ENCODE data around the gene WDR72. TPM values are rescaled to one million over a fixed set of nuclear protein-coding genes. Genes with fewer than 3 reads are reported as not detected.

WDR72 gene
- total RNA-seq, 1 experiment from 2014 or later = 12.3 TPM

DNA sequence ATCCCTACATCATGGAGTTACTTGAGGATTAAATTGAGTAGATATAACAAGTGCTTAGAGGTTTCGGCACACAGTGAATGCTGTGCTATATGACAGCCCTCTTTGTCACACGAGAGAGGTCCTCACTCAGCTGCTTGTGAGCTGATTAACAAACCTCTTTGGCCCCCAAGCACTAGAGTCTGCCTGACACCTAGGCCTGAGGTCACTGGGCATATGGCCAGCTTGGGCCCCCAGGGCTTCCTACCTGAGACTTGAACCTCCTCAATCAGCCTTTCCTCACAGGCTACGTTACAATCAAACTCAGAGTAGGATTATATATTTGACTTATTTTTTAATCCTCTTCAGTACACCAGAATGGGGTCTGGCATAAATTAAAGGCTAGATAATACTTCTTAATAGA is 88.8 kb downstream of the WDR72 start:
- no peak overlapping the region for H3K4me3 ChIP-seq (ENCODE audit: insufficient read depth, low read depth, low read length)
- H3K27me3 ChIP-seq (ENCODE audit: control insufficient read depth, insufficient read depth, low read length) = no peaks in the 10 kb centered on the region
- no peaks in the 10 kb centered on the region for H3K36me3 ChIP-seq (replicated peaks; ENCODE audit: control insufficient read depth, insufficient read depth, low read length)
- no peak for DNase-seq

GRCh38 chr15:53665930-53666329 is 93.5 kb downstream of the WDR72 start:
- no peak overlapping the region for H3K4me3 ChIP-seq (ENCODE audit: insufficient read depth, low read depth, low read length)
- DNase-seq = no peak
- no peaks in the 10 kb centered on the region for H3K27me3 ChIP-seq (ENCODE audit: control insufficient read depth, insufficient read depth, low read length)
- H3K36me3 ChIP-seq (replicated peaks; ENCODE audit: control insufficient read depth, insufficient read depth, low read length) = no peaks in the 10 kb centered on the region

GRCh38 chr15:53658827-53659555 is 100.5 kb downstream of the WDR72 start:
- no peak for DNase-seq
- no peak overlapping the region for H3K4me3 ChIP-seq (ENCODE audit: insufficient read depth, low read depth, low read length)
- no peaks in the 10 kb centered on the region for H3K27me3 ChIP-seq (ENCODE audit: control insufficient read depth, insufficient read depth, low read length)
- no peaks in the 10 kb centered on the region for H3K36me3 ChIP-seq (replicated peaks; ENCODE audit: control insufficient read depth, insufficient read depth, low read length)

DNA sequence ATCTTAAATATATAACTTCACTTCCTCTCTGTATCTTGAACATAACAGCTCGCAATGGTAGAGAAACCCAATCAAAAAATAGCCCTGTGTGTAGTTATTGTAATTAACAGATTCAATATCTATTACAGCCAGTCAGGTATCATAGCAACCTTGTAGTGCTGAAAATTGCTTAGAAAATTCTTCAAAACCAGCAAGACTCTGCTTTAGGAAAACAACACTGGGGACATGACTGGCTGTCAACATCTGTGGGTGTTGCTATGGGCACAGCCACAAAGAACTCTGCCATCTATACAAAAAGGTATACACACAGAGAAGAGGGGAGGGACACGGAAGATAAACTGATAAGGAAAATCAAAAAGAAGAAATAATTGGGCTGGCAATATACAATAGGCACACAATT is 101.2 kb downstream of the WDR72 start:
- DNase-seq = no peak
- no peaks in the 10 kb centered on the region for H3K36me3 ChIP-seq (replicated peaks; ENCODE audit: control insufficient read depth, insufficient read depth, low read length)
- no peaks in the 10 kb centered on the region for H3K27me3 ChIP-seq (ENCODE audit: control insufficient read depth, insufficient read depth, low read length)
- no peak overlapping the region for H3K4me3 ChIP-seq (ENCODE audit: insufficient read depth, low read depth, low read length)

DNA sequence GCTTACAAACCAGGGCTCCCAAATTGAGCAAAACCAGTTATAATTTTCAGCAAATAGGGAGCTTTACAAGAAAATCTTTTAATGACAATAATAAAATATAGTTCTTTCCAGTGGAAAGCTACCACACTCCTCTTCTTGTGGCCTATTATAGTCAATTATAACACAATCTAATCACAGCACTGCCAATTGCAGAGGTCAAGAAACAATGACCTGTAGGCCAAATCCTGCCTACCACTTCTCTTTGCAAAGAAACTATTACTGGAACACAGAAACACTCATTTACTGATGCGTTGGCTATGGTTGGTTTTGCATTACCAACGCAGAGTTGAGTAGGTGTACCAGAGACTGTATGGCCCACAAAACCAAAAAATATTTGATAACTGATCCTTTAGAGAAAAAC is 110.5 kb downstream of the WDR72 start:
- no peaks in the 10 kb centered on the region for H3K36me3 ChIP-seq (replicated peaks; ENCODE audit: control insufficient read depth, insufficient read depth, low read length)

DNA sequence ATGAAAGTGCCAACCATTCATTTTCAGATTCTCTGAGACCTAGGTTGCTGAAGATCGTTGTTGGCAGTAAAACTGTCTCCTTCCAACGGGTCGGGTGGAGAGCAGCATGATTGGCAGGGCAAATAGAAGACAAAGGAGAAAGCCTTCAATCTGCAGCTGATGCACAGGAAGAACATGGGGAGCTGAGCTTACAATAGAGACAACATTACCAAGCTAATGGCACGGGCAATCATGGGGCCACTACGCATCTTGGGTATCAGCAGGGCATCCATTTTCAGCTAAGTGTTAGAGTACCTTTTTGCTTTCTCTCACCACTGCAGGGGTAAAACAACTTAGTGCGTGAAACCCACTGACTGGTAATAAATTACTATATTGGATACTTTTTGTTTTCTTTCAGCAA is 114.8 kb downstream of the WDR72 start:
- Histone ChIP-seq H3K4me3 (ENCODE audit: insufficient read depth, low read depth, low read length) (no peak overlapping the region), H3K27me3 (ENCODE audit: control insufficient read depth, insufficient read depth, low read length) (no peaks in the 10 kb centered on the region), H3K36me3 (replicated peaks; ENCODE audit: control insufficient read depth, insufficient read depth, low read length) (no peaks in the 10 kb centered on the region)
- DNase-seq = no peak

More for the DNA sequence above, 110.5 kb downstream of the WDR72 start:
- DNase-seq = no peak
- Histone ChIP-seq H3K27me3 (ENCODE audit: control insufficient read depth, insufficient read depth, low read length) (no peaks in the 10 kb centered on the region), H3K4me3 (ENCODE audit: insufficient read depth, low read depth, low read length) (no peak overlapping the region)

- Histone ChIP-seq H3K4me3 (ENCODE audit: insufficient read depth, low read depth, low read length) (no peak overlapping the region), H3K36me3 (replicated peaks; ENCODE audit: control insufficient read depth, insufficient read depth, low read length) (no peaks in the 10 kb centered on the region; the same call in 1 of the 2 replicates), H3K27me3 (ENCODE audit: control insufficient read depth, insufficient read depth, low read length) (no peaks in the 10 kb centered on the region)
- DNase-seq = no peak
These were observed 124.9 kb downstream of the WDR72 start for GRCh38 chr15:53634517-53635106.

- Histone ChIP-seq H3K27me3 (ENCODE audit: control insufficient read depth, insufficient read depth, low read length) (no peaks in the 10 kb centered on the region), H3K4me3 (ENCODE audit: insufficient read depth, low read depth, low read length) (no peak overlapping the region), H3K36me3 (replicated peaks; ENCODE audit: control insufficient read depth, insufficient read depth, low read length) (no peaks in the 10 kb centered on the region; the same call in 1 of the 2 replicates)
- DNase-seq = no peak
These were observed 132.2 kb downstream of the WDR72 start for GRCh38 chr15:53627279-53627678.

DNA sequence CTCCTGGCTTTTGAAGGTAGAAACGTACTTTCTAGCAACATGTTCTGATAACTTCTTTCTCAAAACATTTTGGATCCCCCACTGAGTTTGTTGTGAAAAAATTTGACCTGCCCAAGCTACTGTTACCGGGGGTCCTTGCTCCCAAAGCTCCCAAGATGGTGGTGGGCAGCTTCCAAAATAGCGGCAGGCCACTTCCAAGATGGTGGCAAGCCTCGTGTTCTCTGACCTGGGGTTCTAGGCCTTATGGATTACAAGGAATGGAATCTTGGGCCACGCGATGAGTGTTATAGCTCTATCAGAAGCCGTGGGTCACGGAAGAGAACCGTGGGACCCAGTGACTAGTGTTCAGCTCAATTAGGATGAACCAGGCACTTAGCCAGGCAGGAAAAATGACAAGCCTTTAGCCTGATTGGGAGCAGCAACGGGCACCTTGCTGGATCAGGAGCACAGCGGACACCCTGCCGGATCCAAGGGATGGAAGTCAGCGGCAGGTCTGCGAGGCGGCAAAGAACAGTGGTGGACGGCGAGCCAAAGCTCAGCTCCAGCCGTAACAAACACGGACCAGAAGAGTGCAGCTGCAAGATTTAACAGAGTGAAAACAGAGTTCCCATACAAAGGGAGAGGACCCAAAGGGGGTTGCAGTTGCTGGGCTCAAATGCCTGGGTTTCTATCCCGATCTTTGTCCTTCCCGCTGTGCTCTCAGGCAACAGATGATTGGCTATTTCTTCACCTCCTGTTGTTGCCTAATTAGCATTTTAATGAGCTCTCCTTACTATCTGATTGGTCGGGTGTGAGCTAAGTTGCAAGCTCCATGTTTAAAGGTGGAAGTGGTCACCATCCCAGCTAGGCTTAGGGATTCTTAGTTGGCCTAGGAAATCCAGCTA is 133.3 kb downstream of the WDR72 start:
- DNase-seq = no peak
- Histone ChIP-seq H3K4me3 (ENCODE audit: insufficient read depth, low read depth, low read length) (no peak overlapping the region), H3K27me3 (ENCODE audit: control insufficient read depth, insufficient read depth, low read length) (no peaks in the 10 kb centered on the region), H3K36me3 (replicated peaks; ENCODE audit: control insufficient read depth, insufficient read depth, low read length) (no peaks in the 10 kb centered on the region)

GRCh38 chr15:53625260-53625659 is 134.2 kb downstream of the WDR72 start:
- H3K27me3 ChIP-seq (ENCODE audit: control insufficient read depth, insufficient read depth, low read length) = no peaks in the 10 kb centered on the region
- DNase-seq = peak; percentile 16
- no peaks in the 10 kb centered on the region for H3K36me3 ChIP-seq (replicated peaks; ENCODE audit: control insufficient read depth, insufficient read depth, low read length)
- H3K4me3 ChIP-seq (ENCODE audit: insufficient read depth, low read depth, low read length) = no peak overlapping the region

GRCh38 chr15:53618461-53618860 is 141.0 kb downstream of the WDR72 start:
- no peak for DNase-seq
- H3K4me3 ChIP-seq (ENCODE audit: insufficient read depth, low read depth, low read length) = no peak overlapping the region
- no peaks in the 10 kb centered on the region for H3K27me3 ChIP-seq (ENCODE audit: control insufficient read depth, insufficient read depth, low read length)
- H3K36me3 ChIP-seq (replicated peaks; ENCODE audit: control insufficient read depth, insufficient read depth, low read length) = no peaks in the 10 kb centered on the region

DNA sequence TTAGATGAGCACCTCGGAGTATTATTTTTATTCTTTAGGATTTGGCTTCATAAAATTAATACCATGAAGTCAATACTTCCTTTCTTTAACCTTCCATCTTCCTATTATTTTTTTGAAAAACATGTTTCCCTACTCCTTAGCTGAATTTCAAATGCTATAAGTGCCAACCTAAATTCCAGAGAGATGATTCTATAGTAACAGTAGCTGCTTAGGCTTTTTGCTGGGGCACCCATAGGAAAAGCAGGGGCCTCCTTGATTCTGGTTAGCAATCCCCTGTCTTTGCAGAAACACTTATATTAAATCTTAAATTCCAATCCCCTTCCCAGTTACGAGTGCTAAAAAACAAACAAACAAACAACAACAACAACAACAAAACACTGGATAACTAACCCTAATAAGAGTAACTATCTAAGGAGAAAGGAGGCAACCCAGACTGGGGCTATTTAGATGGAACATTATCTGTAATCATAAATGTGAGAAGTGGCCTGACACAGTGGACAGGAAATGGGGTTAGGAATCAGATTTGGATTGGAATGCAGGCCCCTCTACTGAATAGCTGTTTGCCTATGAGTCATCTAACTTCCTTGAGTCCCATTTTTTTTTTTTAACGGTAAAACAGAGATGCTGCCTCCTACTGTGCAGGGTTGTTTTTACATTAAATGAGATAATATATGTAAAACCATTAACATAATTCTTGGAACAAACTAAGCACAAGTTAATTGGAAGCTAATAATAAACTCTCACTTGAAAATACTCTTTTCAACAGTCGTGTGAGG is 148.1 kb downstream of the WDR72 start:
- no peak overlapping the region for H3K4me3 ChIP-seq (ENCODE audit: insufficient read depth, low read depth, low read length)
- no peak for DNase-seq
- no peaks in the 10 kb centered on the region for H3K36me3 ChIP-seq (replicated peaks; ENCODE audit: control insufficient read depth, insufficient read depth, low read length)
- H3K27me3 ChIP-seq (ENCODE audit: control insufficient read depth, insufficient read depth, low read length) = no peaks in the 10 kb centered on the region

- H3K27me3 ChIP-seq (ENCODE audit: control insufficient read depth, insufficient read depth, low read length) = no peaks in the 10 kb centered on the region
- DNase-seq = no peak
- no peaks in the 10 kb centered on the region for H3K36me3 ChIP-seq (replicated peaks; ENCODE audit: control insufficient read depth, insufficient read depth, low read length)
- no peak overlapping the region for H3K4me3 ChIP-seq (ENCODE audit: insufficient read depth, low read depth, low read length)
These were observed 168.4 kb downstream of the WDR72 start for GRCh38 chr15:53591041-53591440.

DNA sequence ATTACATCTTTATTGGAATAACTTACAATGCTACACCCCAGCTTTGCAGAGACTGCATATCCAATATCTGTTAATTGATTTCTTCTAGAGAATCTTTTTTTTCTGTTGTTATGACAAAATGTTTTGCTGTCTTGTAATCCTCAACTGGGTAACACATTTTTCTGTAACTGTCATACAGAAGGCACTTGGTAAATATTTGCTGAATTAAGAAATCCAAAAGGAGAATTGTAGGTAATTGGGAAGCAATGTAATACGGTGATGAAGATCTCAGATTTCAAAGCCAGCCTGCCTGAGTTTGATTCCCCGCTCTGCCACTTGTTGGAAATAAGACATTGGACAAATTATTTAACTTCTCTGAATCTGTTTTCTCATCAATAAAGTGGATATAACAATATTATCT is 169.1 kb downstream of the WDR72 start:
- Histone ChIP-seq H3K27me3 (ENCODE audit: control insufficient read depth, insufficient read depth, low read length) (no peaks in the 10 kb centered on the region), H3K36me3 (replicated peaks; ENCODE audit: control insufficient read depth, insufficient read depth, low read length) (no peaks in the 10 kb centered on the region), H3K4me3 (ENCODE audit: insufficient read depth, low read depth, low read length) (no peak overlapping the region)
- DNase-seq = no peak
